Mesothelial cell of epicardium (in vitro differentiated cells): Measurements from ENCODE around the gene GDF11. TPM values are rescaled to one million over a fixed set of nuclear protein-coding genes. Genes with fewer than 3 reads are reported as not detected.

Experiments
- DNase-seq, 2 experiments: peaks; one replicate each; pipeline ENCODE4 v3.0.0; 2021; ENCODE audit warnings: low spot score in 2 of 2; ENCODE audit not compliant: unreplicated experiment in 2 of 2
- H3K27ac Mint-ChIP-seq: 2 replicates; pipeline ENCODE4 v1.8.0; 2021; ENCODE audit warnings: mixed read lengths
- H3K27me3 Mint-ChIP-seq: 2 replicates; pipeline ENCODE4 v1.8.0; 2021; ENCODE audit warnings: low read depth, mixed read lengths
- H3K36me3 Mint-ChIP-seq: 2 replicates; pipeline ENCODE4 v1.8.0; 2021; ENCODE audit warnings: mixed read lengths
- H3K4me1 Mint-ChIP-seq: 2 replicates; pipeline ENCODE4 v1.8.0; 2021; ENCODE audit warnings: mixed read lengths
- H3K4me3 Mint-ChIP-seq: 2 replicates; pipeline ENCODE4 v1.8.0; 2021; ENCODE audit warnings: mild to moderate bottlenecking, moderate library complexity, mixed read lengths
- H3K9me3 Mint-ChIP-seq: 2 replicates; pipeline ENCODE4 v1.8.0; 2021; ENCODE audit warnings: mixed read lengths
- total RNA-seq: library from RNA; stranded (reverse); gene quantifications from 3 replicates; pipeline ENCODE4 v1.2.1, GENCODE V29; 2021
- TF ChIP-seq, protein P1 (sequence below): fragments of 200-600 bp; sonication (generic); IDR thresholded peaks from one replicate; pipeline ENCODE4 v1.5.0; 2021; ENCODE audit warnings: antibody characterized with exemption; ENCODE audit not compliant: unreplicated experiment

Gene GDF11
- total RNA-seq, 1 donor from 2014 or later = 18.1 TPM

DNA sequence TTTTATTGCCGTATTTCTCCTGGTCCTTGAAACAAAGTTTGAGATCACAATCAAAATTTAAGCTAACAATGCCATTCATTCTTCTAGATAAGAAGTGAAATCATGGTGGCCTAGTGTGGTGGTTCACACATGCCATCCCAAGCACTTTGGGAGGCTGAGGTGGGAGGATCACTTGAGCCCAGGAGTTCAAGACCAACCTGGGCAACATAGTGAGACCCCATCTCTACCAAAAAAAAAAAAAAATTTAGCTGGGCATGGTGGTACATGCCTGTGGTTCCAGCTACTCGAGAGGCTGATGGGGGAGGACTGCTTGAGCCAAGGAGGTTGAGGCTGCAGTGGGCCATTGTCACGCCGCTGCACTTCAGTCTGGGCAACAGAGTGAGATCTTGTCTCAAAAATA lies 24.2 kb downstream of the GDF11 start:
- Mint-ChIP-seq H3K36me3 (peaks cover 33% of the 10 kb centered on the region), H3K9me3 (no peaks in the 10 kb centered on the region), H3K4me1 (peaks cover 3% of the 10 kb centered on the region), H3K27me3 (no peaks in the 10 kb centered on the region), H3K27ac (no peak overlapping the region), H3K4me3 (no peak overlapping the region)
- no peak for DNase-seq
- TF ChIP-seq, protein P1, sequence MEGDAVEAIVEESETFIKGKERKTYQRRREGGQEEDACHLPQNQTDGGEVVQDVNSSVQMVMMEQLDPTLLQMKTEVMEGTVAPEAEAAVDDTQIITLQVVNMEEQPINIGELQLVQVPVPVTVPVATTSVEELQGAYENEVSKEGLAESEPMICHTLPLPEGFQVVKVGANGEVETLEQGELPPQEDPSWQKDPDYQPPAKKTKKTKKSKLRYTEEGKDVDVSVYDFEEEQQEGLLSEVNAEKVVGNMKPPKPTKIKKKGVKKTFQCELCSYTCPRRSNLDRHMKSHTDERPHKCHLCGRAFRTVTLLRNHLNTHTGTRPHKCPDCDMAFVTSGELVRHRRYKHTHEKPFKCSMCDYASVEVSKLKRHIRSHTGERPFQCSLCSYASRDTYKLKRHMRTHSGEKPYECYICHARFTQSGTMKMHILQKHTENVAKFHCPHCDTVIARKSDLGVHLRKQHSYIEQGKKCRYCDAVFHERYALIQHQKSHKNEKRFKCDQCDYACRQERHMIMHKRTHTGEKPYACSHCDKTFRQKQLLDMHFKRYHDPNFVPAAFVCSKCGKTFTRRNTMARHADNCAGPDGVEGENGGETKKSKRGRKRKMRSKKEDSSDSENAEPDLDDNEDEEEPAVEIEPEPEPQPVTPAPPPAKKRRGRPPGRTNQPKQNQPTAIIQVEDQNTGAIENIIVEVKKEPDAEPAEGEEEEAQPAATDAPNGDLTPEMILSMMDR = no peak

DNA sequence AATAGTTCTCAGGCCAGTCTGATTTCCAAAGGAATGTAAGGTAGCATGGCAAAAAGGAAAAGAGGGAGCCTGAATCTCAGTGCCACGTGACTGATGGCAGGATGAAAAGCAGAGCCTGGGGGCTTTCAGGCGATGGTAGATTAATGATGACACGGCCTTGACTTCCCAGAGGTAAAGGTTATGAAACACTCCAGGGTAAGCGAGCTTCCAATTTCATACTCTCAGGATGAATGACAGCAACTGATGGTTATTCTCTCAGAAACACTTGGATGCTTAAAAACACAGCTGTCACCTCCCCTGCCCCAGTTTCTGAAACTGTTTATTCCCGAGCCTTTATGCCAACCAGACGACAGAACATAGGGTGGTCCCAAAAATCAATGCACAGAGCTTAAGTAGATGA lies 28.8 kb downstream of the GDF11 start:
- TF ChIP-seq, protein P1 = no peak
- H3K4me1 Mint-ChIP-seq = no peaks in the 10 kb centered on the region
- no peaks in the 10 kb centered on the region for H3K9me3 Mint-ChIP-seq
- H3K4me3 Mint-ChIP-seq = no peak overlapping the region
- peaks cover 29% of the 10 kb centered on the region for H3K36me3 Mint-ChIP-seq
- no peak for DNase-seq
- no peak overlapping the region for H3K27ac Mint-ChIP-seq
- no peaks in the 10 kb centered on the region for H3K27me3 Mint-ChIP-seq

DNA sequence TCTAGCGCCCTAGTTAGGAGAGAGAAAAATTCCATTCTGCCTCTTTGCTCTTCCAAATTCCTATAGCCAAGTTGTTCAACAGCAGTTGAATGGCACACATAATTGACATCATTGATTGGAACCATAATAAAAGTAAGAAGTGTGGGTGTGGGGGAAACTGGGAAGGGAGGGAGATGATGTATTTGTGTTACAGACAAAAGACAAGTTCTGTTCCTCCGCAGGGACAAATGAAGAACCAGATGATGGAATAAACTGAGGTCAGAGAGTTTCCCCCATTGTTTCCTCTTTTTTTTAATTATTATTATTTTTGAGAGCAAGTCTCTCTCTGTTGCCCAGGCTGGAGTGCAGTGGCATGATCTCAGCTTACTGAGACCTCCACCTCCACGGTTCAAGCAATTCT lies 34.9 kb downstream of the GDF11 start:
- H3K27ac Mint-ChIP-seq = no peak overlapping the region

DNA sequence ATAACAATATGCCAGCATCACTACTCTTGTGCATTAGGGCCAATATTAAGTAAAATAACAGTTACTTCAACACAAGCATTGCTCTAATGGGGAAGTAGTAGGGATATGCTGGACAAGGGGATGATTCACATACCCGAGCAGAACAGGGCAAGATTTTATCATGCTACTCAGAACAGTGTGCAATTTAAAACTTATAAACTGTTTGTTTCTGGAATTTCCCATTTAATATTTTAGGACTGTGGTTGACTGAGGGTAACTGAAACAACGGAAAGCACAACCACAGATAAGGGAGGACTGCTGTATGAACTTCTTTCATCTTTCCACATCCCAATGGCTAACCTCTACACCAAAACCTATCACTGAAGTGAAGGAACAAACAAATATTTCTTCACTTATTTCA lies 37.8 kb downstream of the GDF11 start:
- TF ChIP-seq, protein P1 = no peak
- H3K27ac Mint-ChIP-seq = no peak overlapping the region
- DNase-seq = no peak
- no peak overlapping the region for H3K4me3 Mint-ChIP-seq
- no peaks in the 10 kb centered on the region for H3K9me3 Mint-ChIP-seq
- no peaks in the 10 kb centered on the region for H3K4me1 Mint-ChIP-seq
- H3K36me3 Mint-ChIP-seq = peaks cover 31% of the 10 kb centered on the region
- H3K27me3 Mint-ChIP-seq = no peaks in the 10 kb centered on the region

More for the DNA sequence above, 34.9 kb downstream of the GDF11 start:
- TF ChIP-seq, protein P1 = no peak
- DNase-seq = no peak
- no peaks in the 10 kb centered on the region for H3K4me1 Mint-ChIP-seq
- no peaks in the 10 kb centered on the region for H3K27me3 Mint-ChIP-seq
- no peak overlapping the region for H3K4me3 Mint-ChIP-seq
- no peaks in the 10 kb centered on the region for H3K9me3 Mint-ChIP-seq
- peaks cover 22% of the 10 kb centered on the region for H3K36me3 Mint-ChIP-seq

DNA sequence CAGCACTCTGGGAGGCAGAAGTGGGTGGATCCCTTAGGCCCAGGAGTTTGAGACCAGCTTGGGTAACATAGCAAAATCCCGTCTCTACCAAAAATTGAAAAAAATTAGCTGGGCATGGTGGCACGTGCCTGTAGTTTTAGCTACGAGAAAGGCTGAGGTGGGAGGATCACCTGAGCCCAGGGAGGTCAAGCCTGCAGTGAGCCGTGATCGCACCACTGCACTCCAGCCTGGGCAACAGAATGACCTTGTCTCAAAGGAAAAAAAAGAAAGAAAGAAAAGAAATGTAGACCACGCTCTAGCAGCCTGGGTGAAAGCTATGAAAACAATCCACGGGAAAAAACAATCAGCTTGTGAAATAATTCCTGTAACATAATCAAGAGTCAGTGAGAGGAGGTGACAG lies 45.6 kb downstream of the GDF11 start:
- DNase-seq = no peak
- H3K36me3 Mint-ChIP-seq = peaks cover 48% of the 10 kb centered on the region

More for the DNA sequence above, 45.6 kb downstream of the GDF11 start:
- Mint-ChIP-seq H3K4me1 (peaks cover 7% of the 10 kb centered on the region), H3K27me3 (no peaks in the 10 kb centered on the region), H3K9me3 (no peaks in the 10 kb centered on the region), H3K4me3 (no peak overlapping the region), H3K27ac (no peak overlapping the region)
- TF ChIP-seq, protein P1 = no peak
